Esophagus squamous epithelium (tissue), 5 donors: Measurements from ENCODE around the gene GAREM2. TPM values are rescaled to one million over a fixed set of nuclear protein-coding genes. Genes with fewer than 3 reads are reported as not detected.

Experiments
- DNase-seq: peaks from one replicate; lab custom pipeline; 2025; lab: John Stamatoyannopoulos, UW
- H3K27ac ChIP-seq, 4 donors: fragments of 200-600 bp; sonication (generic); one replicate each; pipeline ENCODE4 v1.5.1; 2016 to 2019; ENCODE audit warnings: mild to moderate bottlenecking in 1 of 4
- H3K27me3 ChIP-seq, 4 donors: fragments of 200-600 bp; sonication (generic); 1 replicate in 3 of 4; 2 replicates in 1 of 4; pipeline versions ENCODE4 v1.5.1 to v1.6.0; 2017 to 2021; ENCODE audit warnings: antibody characterized with exemption in 1 of 4
- H3K36me3 ChIP-seq, 3 donors: fragments of 200-600 bp; sonication (generic); one replicate each; pipeline ENCODE4 v1.5.1; 2016 to 2019
- H3K4me1 ChIP-seq, 3 donors: fragments of 200-600 bp; sonication (generic); one replicate each; pipeline ENCODE4 v1.5.1; 2017 to 2019
- H3K4me3 ChIP-seq, 4 donors: fragments of 200-600 bp; sonication (generic); 1 replicate in 3 of 4; 2 replicates in 1 of 4; pipeline ENCODE4 v1.5.1; 2016 to 2019; ENCODE audit warnings: mild to moderate bottlenecking in 2 of 4, moderate library complexity in 1 of 4
- H3K9me3 ChIP-seq, 3 donors: fragments of 200-600 bp; sonication (generic); one replicate each; pipeline ENCODE4 v1.5.1; 2016 to 2019
- CTCF ChIP-seq, 6 experiments: fragments of 450-650 bp in 4 of 6; fragments of 200-600 bp in 2 of 6; sonication (generic) in 2 of 6; IDR thresholded peaks; one replicate each; pipeline ENCODE4 v1.5.1; 2016 to 2019; ENCODE audit warnings: antibody characterized with exemption in 6 of 6, mild to moderate bottlenecking in 4 of 6, moderate library complexity in 4 of 6
- POLR2A ChIP-seq, 4 donors: fragments of 450-650 bp; IDR thresholded peaks; one replicate each; pipeline ENCODE4 v1.6.1; 2017; ENCODE audit warnings: antibody characterized with exemption in 4 of 4, mild to moderate bottlenecking in 4 of 4, moderate library complexity in 3 of 4
- WGBS, 2 donors: methylation state at CpG; one replicate each; pipeline ENCODE4 v1.1.5; 2018; 5-methylcytosine and 5-hydroxymethylcytosine counted together
- intact Hi-C: fragments of 100-400 bp; cut with DNase I; formaldehyde crosslinking; loops from one replicate; pipeline ENCODE4 v1.15.0; 2022
- total RNA-seq, 4 donors: library from RNA; depleted of rRNA; stranded (reverse); fragments of >200 nt; gene quantifications; one replicate each; pipeline ENCODE4 v1.1.0, GENCODE V29; 2016
- donor health status: DM: yes; HTN: yes; CAD: no.

GAREM2 gene
- total RNA-seq, 4 donors from 2014 or later, result 0.19 to 1.5 (median 0.89) TPM

- Histone ChIP-seq H3K4me3 (no peak overlapping the region), H3K4me1 (no peaks in the 10 kb centered on the region), H3K27ac (no peak overlapping the region), H3K36me3 (peaks cover 11 to 99% (median 45%) of the 10 kb centered on the region in 3 donors), H3K9me3 (no peaks in the 10 kb centered on the region), H3K27me3 (no peaks in the 10 kb centered on the region)
- WGBS, 2 donors, result 92 to 100% methylated on average over 1 of the region's 1 CpG
- no peak for DNase-seq
- TF ChIP-seq POLR2A (IDR thresholded peaks at IDR 0.05) (no peak), CTCF (IDR thresholded peaks at IDR 0.05) (no peak)
- intact Hi-C loops, result no loop called here
These were observed 42.9 kb downstream of the GAREM2 start for GRCh38 chr2:26215833-26216232.

GRCh38 chr2:26216587-26216986 is 43.7 kb downstream of the GAREM2 start:
- intact Hi-C loops, result no loop called here
- H3K27me3 ChIP-seq, result no peaks in the 10 kb centered on the region
- H3K9me3 ChIP-seq, result no peaks in the 10 kb centered on the region
- no peak overlapping the region for H3K4me3 ChIP-seq
- no peak for DNase-seq
- H3K4me1 ChIP-seq, result no peaks in the 10 kb centered on the region
- 95 to 98% methylated on average over 4 of the region's 4 CpGs for WGBS, 2 donors
- H3K36me3 ChIP-seq, result peaks cover 11 to 99% (median 39%) of the 10 kb centered on the region in 3 donors
- TF ChIP-seq CTCF (IDR thresholded peaks at IDR 0.05) (no peak), POLR2A (IDR thresholded peaks at IDR 0.05) (no peak)
- no peak overlapping the region for H3K27ac ChIP-seq

- Histone ChIP-seq H3K36me3 (peaks cover 7 to 99% (median 31%) of the 10 kb centered on the region in 3 donors), H3K9me3 (no peaks in the 10 kb centered on the region), H3K27ac (no peak overlapping the region), H3K4me1 (no peaks in the 10 kb centered on the region), H3K27me3 (no peaks in the 10 kb centered on the region), H3K4me3 (no peak overlapping the region)
- DNase-seq, result no peak
- TF ChIP-seq POLR2A (IDR thresholded peaks at IDR 0.05) (no peak), CTCF (IDR thresholded peaks at IDR 0.05) (no peak)
- intact Hi-C loops, result no loop called here
- 78 to 88% methylated on average over 6 of the region's 6 CpGs for WGBS, 2 donors
These were observed 44.8 kb downstream of the GAREM2 start for GRCh38 chr2:26217720-26218119.

GRCh38 chr2:26223018-26223417 is 50.1 kb downstream of the GAREM2 start:
- intact Hi-C loops, result no loop called here
- Histone ChIP-seq H3K9me3 (no peaks in the 10 kb centered on the region), H3K4me1 (no peaks in the 10 kb centered on the region), H3K27ac (no peak overlapping the region), H3K27me3 (no peaks in the 10 kb centered on the region), H3K4me3 (no peak overlapping the region), H3K36me3 (peaks cover 8 to 98% (median 25%) of the 10 kb centered on the region in 3 donors)
- 100% methylated on average over 1 of the region's 1 CpG; no CpG with 5 or more reads in 1 of the 2 donors for WGBS, 2 donors
- TF ChIP-seq POLR2A (IDR thresholded peaks at IDR 0.05), result no peak
- no peak for TF ChIP-seq CTCF (IDR thresholded peaks at IDR 0.05)
- no peak for DNase-seq

- intact Hi-C loops, result no loop called here
- H3K36me3 ChIP-seq, result peaks cover 11 to 98% (median 36%) of the 10 kb centered on the region in 3 donors
- H3K9me3 ChIP-seq, result no peaks in the 10 kb centered on the region
- H3K27me3 ChIP-seq, result no peaks in the 10 kb centered on the region
- no peak for TF ChIP-seq CTCF (IDR thresholded peaks at IDR 0.05)
- no peak for TF ChIP-seq POLR2A (IDR thresholded peaks at IDR 0.05)
- H3K4me1 ChIP-seq, result no peaks in the 10 kb centered on the region
- no peak overlapping the region for H3K4me3 ChIP-seq
- WGBS, 2 donors, result 88 to 92% methylated on average over 2 of the region's 2 CpGs
- no peak for DNase-seq
- no peak overlapping the region for H3K27ac ChIP-seq
These were observed 51.2 kb downstream of the GAREM2 start for GRCh38 chr2:26224095-26224494.
